ENCODE measurements around the gene SNAPC2.
"Not testable (repeated sequence)": the region's sequence is repeated elsewhere in the genome, so short reads cannot be mapped to it uniquely, and the experiment has no call there.

Gene SNAPC2

GRCh38 chr19:7888826-7889217 lies 31.3 kb upstream of the SNAPC2 start:
- DNase-seq (ENCODE audit: low read depth in 3 of 3), result no peak

GRCh38 chr19:7893362-7894101 lies 26.6 kb upstream of the SNAPC2 start:
- DNase-seq (ENCODE audit: low read depth in 3 of 3), result not testable (repeated sequence)

GRCh38 chr19:7894612-7895309 lies 25.4 kb upstream of the SNAPC2 start:
- no peak for DNase-seq (ENCODE audit: low read depth in 3 of 3)

- no peak for DNase-seq (ENCODE audit: low read depth in 3 of 3)
These were observed 24.6 kb upstream of the SNAPC2 start for GRCh38 chr19:7895565-7895964.

- no peak for DNase-seq (ENCODE audit: low read depth in 3 of 3)
These were observed 22.8 kb upstream of the SNAPC2 start for GRCh38 chr19:7897292-7897691.

- no peak for DNase-seq (ENCODE audit: low read depth in 3 of 3)
These were observed 21.2 kb upstream of the SNAPC2 start for GRCh38 chr19:7898967-7899366.

DNA sequence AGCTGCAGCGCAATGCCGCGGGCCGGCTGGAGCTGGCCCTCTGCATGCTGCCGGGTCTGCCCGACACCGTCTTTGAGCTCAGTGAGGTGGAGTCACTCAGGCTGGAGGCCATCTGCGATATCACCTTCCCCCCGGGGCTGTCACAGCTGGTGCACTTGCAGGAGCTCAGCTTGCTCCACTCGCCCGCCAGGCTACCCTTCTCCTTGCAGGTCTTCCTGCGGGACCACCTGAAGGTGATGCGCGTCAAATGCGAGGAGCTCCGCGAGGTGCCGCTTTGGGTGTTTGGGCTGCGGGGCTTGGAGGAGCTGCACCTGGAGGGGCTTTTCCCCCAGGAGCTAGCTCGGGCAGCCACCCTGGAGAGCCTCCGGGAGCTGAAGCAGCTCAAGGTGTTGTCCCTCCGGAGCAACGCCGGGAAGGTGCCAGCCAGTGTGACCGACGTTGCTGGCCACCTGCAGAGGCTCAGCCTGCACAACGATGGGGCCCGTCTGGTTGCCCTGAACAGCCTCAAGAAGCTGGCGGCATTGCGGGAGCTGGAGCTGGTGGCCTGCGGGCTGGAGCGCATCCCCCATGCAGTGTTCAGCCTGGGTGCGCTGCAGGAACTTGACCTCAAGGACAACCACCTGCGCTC lies 20.3 kb upstream of the SNAPC2 start:
- no peak for DNase-seq (ENCODE audit: low read depth in 3 of 3)

DNA sequence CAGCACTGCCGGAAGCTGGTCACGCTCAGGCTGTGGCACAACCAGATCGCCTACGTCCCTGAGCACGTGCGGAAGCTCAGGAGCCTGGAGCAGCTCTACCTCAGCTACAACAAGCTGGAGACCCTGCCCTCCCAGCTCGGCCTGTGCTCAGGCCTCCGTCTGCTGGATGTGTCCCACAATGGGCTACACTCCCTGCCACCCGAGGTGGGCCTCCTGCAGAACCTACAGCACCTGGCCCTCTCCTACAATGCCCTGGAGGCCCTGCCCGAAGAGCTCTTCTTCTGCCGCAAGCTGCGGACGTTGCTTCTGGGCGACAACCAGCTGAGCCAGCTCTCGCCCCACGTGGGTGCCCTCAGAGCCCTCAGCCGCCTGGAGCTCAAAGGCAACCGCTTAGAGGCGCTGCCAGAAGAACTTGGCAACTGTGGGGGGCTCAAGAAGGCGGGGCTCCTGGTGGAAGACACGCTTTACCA lies 19.7 kb upstream of the SNAPC2 start:
- no peak for DNase-seq (ENCODE audit: low read depth in 3 of 3)

DNA sequence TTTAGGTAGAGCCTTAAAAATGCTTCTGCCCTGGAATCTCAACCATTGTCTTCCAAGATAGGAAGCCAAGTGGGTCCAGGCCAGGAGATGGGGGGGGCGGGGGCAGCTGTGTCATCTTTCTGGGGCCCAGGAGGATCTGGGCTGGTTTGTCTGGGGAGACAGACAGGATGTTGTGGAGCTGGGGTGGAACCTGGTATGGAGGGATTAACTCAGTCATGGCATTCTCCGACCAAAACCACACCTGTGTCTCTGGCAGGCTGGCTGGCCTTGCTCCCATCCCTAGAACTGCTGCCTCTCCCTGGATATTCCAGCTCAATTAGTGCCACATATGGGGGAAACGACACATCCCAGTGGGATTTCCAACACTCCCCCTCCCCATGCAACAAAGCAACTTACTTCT lies 19.2 kb upstream of the SNAPC2 start:
- DNase-seq (ENCODE audit: low read depth in 3 of 3), result no peak

GRCh38 chr19:7901337-7901736 lies 18.8 kb upstream of the SNAPC2 start:
- DNase-seq (ENCODE audit: low read depth in 3 of 3), result no peak

DNA sequence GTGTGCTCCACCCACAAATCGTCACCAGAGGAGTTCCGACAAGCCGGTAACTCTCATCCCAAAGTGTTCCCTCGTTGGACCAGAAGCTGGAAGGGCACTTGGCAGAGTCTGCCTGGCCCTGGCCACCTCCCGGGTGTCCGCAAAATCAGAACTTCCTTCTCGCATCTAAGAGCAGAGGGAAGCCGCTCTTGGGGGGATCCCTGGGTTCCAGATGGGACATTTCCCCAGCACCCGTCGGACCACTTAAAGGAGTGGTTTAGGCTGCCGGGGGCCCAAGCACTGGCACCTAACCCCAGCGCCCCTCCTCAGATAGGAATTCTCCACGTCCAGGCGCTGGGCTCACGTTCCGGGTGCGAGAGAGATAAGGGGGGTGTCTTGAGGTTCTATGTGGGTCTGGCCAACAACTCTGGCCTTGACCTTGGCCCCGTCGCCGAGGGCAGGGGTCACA lies 17.3 kb upstream of the SNAPC2 start:
- no peak for DNase-seq (ENCODE audit: low read depth in 3 of 3)

- DNase-seq (ENCODE audit: low read depth in 3 of 3), result peak; percentile 100
These were observed 16.7 kb upstream of the SNAPC2 start, which contains the start of gene MAP2K7 for GRCh38 chr19:7903244-7904073. Gene MAP2K7, plus strand, starts transcription at chr19:7903877. Its CDS starts 68 bp downstream, at chr19:7903945.

DNA sequence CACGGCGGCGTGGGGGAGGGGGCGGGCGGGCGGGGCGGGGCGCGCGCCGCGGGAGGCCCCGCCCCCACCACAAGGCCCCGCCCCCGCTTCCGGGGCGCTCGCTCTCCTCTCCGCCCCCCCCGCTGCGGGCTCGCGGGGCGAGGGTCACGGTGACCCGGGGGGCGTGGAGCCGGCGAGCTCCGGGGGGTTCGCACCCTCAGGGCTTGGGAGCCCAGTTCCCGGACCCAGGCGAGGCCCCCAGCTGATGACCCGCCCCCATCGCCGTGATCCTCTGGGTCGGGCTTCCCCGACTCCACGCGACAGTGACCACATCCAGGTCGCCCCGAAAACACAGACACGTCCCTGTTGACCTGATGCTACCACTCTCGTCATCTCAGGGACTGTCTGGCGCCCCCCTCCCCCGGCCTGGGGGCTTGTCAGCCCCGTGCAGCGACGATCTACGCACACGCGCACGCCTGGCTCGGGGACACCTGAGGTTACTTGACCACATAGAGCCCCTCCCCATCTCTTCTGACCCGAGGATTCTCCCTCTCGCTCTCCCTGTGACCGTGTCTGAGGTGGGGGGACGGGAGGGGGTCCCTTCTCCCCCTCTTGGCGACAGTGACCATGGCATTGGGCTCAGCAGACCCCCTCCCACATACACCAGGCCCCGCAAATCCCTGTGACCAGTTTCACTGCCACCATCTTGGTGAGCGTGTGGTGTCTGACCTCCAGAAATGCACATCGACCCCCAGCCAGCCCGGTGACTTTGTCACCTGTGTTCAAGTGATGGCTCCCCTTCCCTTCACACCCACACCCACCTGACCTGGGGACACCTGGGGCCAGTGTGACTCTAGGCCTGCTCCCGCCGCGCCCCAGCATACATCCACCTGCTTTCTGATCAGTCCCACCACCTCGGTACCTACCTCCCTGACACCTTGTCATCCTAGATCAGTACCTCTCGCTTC lies 15.8 kb upstream of the SNAPC2 start:
- peak in 1 of 3 experiments; percentile 61 for DNase-seq (ENCODE audit: low read depth in 3 of 3)

GRCh38 chr19:7905268-7905667 lies 14.9 kb upstream of the SNAPC2 start:
- DNase-seq (ENCODE audit: low read depth in 3 of 3), result no peak

- no peak for DNase-seq (ENCODE audit: low read depth in 3 of 3)
These were observed 14.3 kb upstream of the SNAPC2 start for GRCh38 chr19:7905859-7906258.

GRCh38 chr19:7907122-7907521 lies 13.0 kb upstream of the SNAPC2 start:
- DNase-seq (ENCODE audit: low read depth in 3 of 3), result no peak

DNA sequence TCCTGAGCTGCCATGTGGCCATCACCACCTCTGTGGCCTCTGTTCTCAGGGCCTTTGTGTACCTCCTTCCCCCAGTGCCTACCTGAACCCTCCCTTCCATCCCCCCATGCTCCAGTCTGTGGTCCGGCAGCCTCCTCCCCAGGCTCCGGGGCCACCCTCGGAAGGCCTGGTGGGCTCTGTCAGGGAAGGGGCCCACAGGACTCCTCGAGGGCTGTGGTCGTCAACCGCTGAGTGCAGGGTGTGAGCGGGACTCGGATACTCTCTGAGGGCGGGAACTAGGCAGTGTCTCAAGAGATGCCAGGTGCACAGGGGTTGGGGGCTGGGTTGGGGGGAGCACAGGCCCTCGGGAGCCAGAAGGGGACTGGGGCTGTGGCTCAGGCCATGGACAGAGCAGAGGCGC lies 12.6 kb upstream of the SNAPC2 start:
- no peak for DNase-seq (ENCODE audit: low read depth in 3 of 3)

DNA sequence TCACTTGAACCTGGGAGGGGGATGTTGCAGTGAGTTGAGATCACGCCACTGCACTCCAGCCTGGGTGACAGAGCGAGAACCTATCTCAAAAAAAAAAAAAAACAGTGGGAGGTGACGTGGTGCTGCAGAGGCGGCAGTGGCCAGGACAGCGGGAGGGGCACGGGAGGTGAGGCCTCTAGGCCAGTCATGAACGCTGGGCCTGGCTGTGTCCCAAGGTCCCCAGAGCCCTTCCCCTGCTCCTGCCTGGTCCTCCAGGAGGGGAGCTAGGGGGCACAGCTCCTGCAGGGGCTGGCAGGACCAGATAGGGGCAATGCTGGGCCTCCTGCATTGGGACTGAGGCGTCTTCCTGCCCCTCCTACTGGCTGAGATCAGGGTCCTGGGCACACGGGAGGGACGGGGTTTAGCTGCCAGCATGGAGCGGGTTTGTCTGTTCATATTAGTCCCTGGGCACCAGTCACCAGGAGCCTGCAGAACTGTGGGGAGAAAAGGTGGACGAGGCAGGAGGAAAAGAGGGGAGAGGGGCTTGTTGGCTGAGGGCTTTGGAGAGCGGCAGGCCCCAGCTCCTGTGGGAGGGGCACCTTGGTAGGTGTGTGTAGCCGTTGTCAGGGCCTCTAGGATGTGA lies 11.9 kb upstream of the SNAPC2 start:
- no peak for DNase-seq (ENCODE audit: low read depth in 3 of 3)

GRCh38 chr19:7908742-7909461 lies 11.2 kb upstream of the SNAPC2 start:
- DNase-seq (ENCODE audit: low read depth in 3 of 3), result no peak
